MM.1S (cell line): ENCODE data around the gene EAF1.

Source experiments
- EZH2phosphoT487 ChIP-seq: fragments of 300-600 bp; sonication (generic); IDR thresholded peaks from 2 replicates; pipeline ENCODE4 v1.6.1; 2018; ENCODE audit warnings: antibody characterized with exemption, low read length
- TF ChIP-seq, protein P1 (sequence below): fragments of 300-600 bp; sonication (generic); IDR thresholded peaks from 2 replicates; pipeline ENCODE4 v1.5.1; 2016; ENCODE audit warnings: antibody characterized with exemption, low read length, mixed read lengths

- TF ChIP-seq, protein P1, sequence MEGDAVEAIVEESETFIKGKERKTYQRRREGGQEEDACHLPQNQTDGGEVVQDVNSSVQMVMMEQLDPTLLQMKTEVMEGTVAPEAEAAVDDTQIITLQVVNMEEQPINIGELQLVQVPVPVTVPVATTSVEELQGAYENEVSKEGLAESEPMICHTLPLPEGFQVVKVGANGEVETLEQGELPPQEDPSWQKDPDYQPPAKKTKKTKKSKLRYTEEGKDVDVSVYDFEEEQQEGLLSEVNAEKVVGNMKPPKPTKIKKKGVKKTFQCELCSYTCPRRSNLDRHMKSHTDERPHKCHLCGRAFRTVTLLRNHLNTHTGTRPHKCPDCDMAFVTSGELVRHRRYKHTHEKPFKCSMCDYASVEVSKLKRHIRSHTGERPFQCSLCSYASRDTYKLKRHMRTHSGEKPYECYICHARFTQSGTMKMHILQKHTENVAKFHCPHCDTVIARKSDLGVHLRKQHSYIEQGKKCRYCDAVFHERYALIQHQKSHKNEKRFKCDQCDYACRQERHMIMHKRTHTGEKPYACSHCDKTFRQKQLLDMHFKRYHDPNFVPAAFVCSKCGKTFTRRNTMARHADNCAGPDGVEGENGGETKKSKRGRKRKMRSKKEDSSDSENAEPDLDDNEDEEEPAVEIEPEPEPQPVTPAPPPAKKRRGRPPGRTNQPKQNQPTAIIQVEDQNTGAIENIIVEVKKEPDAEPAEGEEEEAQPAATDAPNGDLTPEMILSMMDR = no peak
- no peak for TF ChIP-seq EZH2phosphoT487
Observed at GRCh38 chr3:15490158-15490557, 62.8 kb downstream of the EAF1 start.
